22Rv1 (cell line): ENCODE results near the gene WDR83.
A peak's percentile ranks its signal among the peaks of the same experiment; 100 is the strongest.

Source experiments
- H3K27ac ChIP-seq: fragments of 450-650 bp; 2 replicates; pipeline ENCODE4 v1.5.1; 2017
- ZFX ChIP-seq: fragments of 450-650 bp; IDR thresholded peaks from 2 replicates; pipeline ENCODE4 v1.6.1; 2017; ENCODE audit warnings: antibody characterized with exemption, borderline replicate concordance
- TF ChIP-seq, protein P1 (sequence below): fragments of 450-650 bp; IDR thresholded peaks from 2 replicates; pipeline ENCODE4 v1.5.1; 2017; ENCODE audit warnings: mild to moderate bottlenecking

The WDR83 gene

DNA sequence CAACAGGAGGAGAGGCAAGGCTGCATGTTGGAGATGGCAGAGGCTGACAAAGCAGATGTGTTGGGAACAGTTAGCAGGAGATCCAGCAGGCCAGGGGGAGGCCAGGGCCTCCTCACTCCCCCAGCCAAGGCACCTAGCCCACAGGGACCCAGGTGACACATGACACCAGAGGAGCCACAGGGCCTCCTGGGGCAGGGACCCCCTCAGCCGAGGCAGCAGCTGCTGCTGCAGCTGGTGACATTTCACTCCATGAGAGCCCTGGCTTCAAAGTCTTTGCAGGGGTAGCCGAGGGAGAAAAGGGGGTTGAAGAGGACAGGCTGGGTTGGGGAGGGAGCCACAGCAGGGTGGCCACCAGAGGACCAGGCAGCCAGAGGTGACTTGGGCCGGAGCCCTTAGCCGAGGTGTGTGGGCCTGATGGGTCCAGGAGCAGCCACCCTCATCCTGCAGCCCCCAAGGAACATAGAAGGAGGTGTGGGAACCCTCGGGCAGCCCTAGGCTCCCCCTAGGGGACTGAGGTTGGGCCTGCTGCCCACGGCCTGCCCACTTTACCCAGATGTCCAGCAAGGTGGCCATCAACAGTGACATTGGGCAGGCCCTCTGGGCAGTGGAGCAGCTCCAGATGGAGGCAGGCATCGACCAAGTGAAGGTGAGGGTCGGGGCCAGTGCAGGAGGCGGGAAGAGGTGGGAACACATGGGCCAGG lies 21.0 kb downstream of the WDR83 start, which contains the start of gene GNG14:
GNG14 (plus strand) TSS at position 503 of the 701 bp plus-strand sequence; CDS start at position 554, 51 bp downstream.
- TF ChIP-seq, protein P1, sequence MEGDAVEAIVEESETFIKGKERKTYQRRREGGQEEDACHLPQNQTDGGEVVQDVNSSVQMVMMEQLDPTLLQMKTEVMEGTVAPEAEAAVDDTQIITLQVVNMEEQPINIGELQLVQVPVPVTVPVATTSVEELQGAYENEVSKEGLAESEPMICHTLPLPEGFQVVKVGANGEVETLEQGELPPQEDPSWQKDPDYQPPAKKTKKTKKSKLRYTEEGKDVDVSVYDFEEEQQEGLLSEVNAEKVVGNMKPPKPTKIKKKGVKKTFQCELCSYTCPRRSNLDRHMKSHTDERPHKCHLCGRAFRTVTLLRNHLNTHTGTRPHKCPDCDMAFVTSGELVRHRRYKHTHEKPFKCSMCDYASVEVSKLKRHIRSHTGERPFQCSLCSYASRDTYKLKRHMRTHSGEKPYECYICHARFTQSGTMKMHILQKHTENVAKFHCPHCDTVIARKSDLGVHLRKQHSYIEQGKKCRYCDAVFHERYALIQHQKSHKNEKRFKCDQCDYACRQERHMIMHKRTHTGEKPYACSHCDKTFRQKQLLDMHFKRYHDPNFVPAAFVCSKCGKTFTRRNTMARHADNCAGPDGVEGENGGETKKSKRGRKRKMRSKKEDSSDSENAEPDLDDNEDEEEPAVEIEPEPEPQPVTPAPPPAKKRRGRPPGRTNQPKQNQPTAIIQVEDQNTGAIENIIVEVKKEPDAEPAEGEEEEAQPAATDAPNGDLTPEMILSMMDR: no peak
- no peak for TF ChIP-seq ZFX
- no peak within 1 kb of the TSS for H3K27ac ChIP-seq

DNA sequence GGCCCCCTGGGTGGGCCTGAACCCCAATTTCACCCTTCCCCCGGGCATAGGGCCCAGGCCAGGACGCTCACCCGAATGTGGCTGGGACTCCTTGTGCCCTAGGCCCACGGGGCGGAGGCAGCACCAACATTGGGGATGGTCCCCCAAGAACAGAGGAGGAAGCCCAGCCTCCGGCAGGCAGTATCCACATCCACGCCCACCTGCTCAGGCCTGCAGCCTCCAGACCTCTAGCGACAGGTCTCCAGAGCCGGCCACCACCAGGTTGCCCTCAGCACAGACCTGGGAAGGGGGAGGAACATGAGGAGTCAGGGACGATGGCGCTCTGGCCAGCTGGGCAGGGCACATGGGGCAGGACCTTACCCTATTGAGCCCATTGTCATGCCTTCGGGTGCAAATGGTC lies 22.4 kb downstream of the WDR83 start:
- H3K27ac ChIP-seq: no peak overlapping the region
- TF ChIP-seq, protein P1: no peak
- TF ChIP-seq ZFX: no peak

DNA sequence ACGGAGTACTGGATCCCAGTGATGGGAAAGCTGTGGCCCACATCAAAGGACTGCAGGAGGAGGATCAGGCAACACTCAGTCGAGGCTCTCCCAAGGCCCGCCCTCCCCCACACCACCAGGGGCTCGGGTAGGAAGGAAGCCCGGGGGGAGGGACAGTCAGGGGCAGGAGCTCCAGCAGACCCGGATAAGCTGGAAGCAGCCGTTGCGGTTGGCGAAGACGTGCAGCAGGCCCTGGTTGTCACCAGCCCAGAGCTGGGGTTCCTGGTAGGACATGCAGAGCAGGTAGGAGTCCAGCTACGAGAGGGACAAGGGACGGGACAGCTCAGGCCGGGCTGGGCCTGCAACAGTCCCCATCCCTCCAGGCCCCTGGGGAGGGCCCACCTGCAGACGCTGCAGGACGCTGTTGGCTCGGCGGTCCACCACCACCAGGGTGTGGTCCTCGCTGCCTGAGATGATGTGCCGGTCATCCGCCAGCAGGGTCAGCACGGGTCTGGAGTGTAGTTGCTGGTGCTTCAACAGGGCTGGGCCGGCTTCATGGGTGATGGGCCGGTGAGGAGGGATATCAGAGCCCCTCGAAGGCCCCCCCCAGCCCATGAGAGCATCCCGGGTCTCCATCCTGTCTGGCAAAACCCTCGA lies 23.1 kb downstream of the WDR83 start:
- TF ChIP-seq, protein P1: no peak
- TF ChIP-seq ZFX: no peak
- H3K27ac ChIP-seq: no peak overlapping the region

DNA sequence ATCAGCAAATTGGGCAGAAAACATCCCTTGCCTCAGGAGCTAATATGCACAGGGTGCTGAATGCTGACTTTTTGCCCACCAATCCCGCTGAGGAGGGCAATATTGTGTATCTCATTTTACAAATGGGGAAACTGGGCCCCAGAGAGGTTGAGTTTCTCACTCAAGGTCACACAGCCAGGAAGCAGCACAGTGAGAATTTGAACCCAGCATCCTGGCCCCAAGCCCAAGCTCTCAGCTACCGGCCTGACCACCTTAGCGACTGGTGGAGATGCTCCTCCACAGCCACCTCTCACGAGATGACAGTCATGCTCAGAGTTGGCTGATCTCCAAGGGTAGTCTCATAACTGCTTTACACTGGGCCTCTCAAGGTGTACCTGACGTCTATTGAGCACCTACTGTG lies 26.4 kb downstream of the WDR83 start:
- TF ChIP-seq, protein P1: no peak
- TF ChIP-seq ZFX: no peak
- no peak overlapping the region for H3K27ac ChIP-seq

DNA sequence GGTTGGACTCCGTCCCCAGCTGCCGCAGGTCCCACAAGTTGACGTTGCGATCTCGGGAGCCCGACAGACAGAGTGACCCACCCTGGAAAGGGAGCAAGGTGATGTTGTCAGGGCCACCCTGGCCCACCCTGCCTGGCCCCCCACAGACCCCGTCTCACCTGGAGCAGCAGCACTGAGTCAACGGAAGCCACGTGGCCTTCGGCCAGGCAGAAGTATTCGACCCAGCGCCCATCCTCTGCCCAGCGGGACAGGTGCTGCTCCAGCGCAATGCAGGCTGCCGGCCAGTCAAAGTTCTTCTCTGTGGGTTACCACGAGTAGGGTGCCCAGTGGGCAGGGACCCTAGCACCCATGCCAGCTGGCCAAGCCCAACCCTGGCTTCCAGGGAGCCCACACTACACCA lies 28.0 kb downstream of the WDR83 start:
- H3K27ac ChIP-seq: no peak overlapping the region
- TF ChIP-seq, protein P1: no peak
- TF ChIP-seq ZFX: no peak

DNA sequence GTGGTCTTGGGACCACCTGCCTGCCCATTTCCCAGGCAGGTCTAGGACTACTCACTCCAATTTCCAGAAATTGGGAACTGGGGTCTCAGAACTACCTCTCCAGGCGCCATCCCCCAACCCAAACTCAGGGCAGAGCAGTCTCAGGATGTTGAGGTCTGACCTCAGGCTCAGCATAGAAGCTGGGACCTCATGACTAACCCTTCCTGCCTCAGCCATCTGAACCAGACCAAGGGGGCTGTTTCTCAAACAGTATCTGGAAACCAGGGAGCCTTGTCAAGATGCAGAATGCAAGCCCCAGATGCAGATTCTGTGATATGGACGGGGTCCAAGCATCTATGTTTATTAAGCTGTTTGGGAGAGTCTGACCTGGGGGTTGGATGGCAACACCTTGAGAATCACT lies 28.5 kb downstream of the WDR83 start:
- TF ChIP-seq, protein P1: no peak
- TF ChIP-seq ZFX: no peak
- peak overlapping the region; percentile 78; the same call in 1 of the 2 replicates for H3K27ac ChIP-seq

DNA sequence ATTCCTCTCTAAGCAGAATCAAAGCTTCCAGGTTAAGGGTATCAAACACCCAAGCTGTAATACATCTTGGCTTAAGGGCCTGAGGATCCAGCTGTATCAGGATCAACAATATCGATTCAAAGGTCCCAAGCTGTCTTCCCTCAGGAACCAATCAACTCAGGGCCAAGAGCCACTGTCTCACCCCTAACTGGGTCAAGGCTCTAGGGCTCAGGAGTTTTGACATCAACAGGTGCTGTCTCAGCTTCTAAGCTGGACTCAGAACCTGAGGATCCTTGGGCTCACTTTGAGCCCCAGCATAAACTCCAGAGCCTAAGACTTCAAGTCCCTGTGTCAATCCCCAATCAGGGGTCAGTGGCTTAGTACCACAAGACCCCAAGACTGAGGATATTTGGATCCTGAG lies 28.9 kb downstream of the WDR83 start:
- peak overlapping the region; percentile 78 for H3K27ac ChIP-seq
- no peak for TF ChIP-seq ZFX
